CD14-positive monocyte (primary cell): Measurements from ENCODE around the gene LYL1. TPM values are rescaled to one million over a fixed set of nuclear protein-coding genes. Genes with fewer than 3 reads are reported as not detected.
A peak's percentile ranks its signal among the peaks of the same experiment; 100 is the strongest.

Experiments
- DNase-seq, 3 donors: peaks; one replicate each; pipeline ENCODE4 v3.0.0-alpha.2; 2011 to 2022
- H2AFZ ChIP-seq: 2 replicates; pipeline ENCODE4 v1.6.0; 2012; ENCODE audit warnings: mild to moderate bottlenecking, low read depth, low read length, inconsistent platforms; ENCODE audit not compliant: insufficient read depth, poor library complexity, severe bottlenecking
- H3K27ac ChIP-seq, 2 donors: 1 replicate in 1 of 2; 2 replicates in 1 of 2; pipeline ENCODE4 v1.5.1; 2012 to 2013; ENCODE audit warnings: low read length in 2 of 2, control low read depth in 1 of 2, inconsistent platforms in 1 of 2, low read depth in 1 of 2, mild to moderate bottlenecking in 1 of 2
- H3K27me3 ChIP-seq, 2 donors: one replicate each; pipeline versions ENCODE4 v1.6.0 to v1.6.1; 2011 to 2013; ENCODE audit warnings: low read length in 2 of 2; ENCODE audit not compliant: control insufficient read depth in 2 of 2, insufficient read depth in 2 of 2
- H3K36me3 ChIP-seq, 2 donors: replicated peaks in 1 of 2; 1 replicate in 1 of 2; 2 replicates in 1 of 2; pipeline versions ENCODE4 v1.5.1 to v1.6.1; 2012 to 2013; ENCODE audit warnings: low read length in 2 of 2, control low read depth in 1 of 2, inconsistent platforms in 1 of 2, mild to moderate bottlenecking in 1 of 2; ENCODE audit not compliant: insufficient read depth in 2 of 2, control insufficient read depth in 1 of 2
- H3K4me1 ChIP-seq, 2 donors: 1 replicate in 1 of 2; 2 replicates in 1 of 2; pipeline versions ENCODE4 v1.5.1 to v1.6.1; 2012 to 2013; ENCODE audit warnings: low read length in 2 of 2, control low read depth in 1 of 2, inconsistent platforms in 1 of 2, mild to moderate bottlenecking in 1 of 2, moderate library complexity in 1 of 2; ENCODE audit not compliant: insufficient read depth in 2 of 2, control insufficient read depth in 1 of 2
- H3K4me2 ChIP-seq: replicated peaks from 2 replicates; pipeline ENCODE3; 2012; ENCODE audit warnings: low read length, moderate library complexity, mild to moderate bottlenecking; ENCODE audit not compliant: poor library complexity, severe bottlenecking; ENCODE audit errors: extremely low read depth
- H3K4me3 ChIP-seq, 3 experiments: fragments of 200-600 bp in 1 of 3; sonication (generic) in 1 of 3; replicated peaks in 1 of 3; 1 replicate in 2 of 3; 2 replicates in 1 of 3; pipeline ENCODE4 v1.5.1; 2011 to 2013; ENCODE audit warnings: low read length in 3 of 3, mild to moderate bottlenecking in 3 of 3, control low read depth in 2 of 3, low read depth in 2 of 3, inconsistent platforms in 1 of 3, moderate library complexity in 1 of 3
- H3K79me2 ChIP-seq: 2 replicates; pipeline ENCODE4 v1.6.0; 2012; ENCODE audit warnings: mild to moderate bottlenecking, control low read depth, inconsistent platforms, low read length, moderate library complexity; ENCODE audit not compliant: insufficient read depth
- H3K9ac ChIP-seq: 2 replicates; pipeline ENCODE4 v1.6.0; 2017; ENCODE audit warnings: low read length, mild to moderate bottlenecking; ENCODE audit not compliant: insufficient read depth, poor library complexity, severe bottlenecking
- H3K9me3 ChIP-seq, 2 donors: replicated peaks in 1 of 2; 1 replicate in 1 of 2; 2 replicates in 1 of 2; pipeline versions ENCODE4 v1.5.1 to v1.6.1; 2012 to 2013; ENCODE audit warnings: low read length in 2 of 2, control low read depth in 1 of 2; ENCODE audit not compliant: control insufficient read depth in 1 of 2, insufficient read depth in 1 of 2
- H4K20me1 ChIP-seq: 2 replicates; pipeline ENCODE4 v1.6.0; 2012; ENCODE audit warnings: mild to moderate bottlenecking, low read length, control low read depth, moderate library complexity; ENCODE audit not compliant: insufficient read depth
- H3K27ac Mint-ChIP-seq, 7 donors: one replicate each; pipeline ENCODE4 v1.8.0; 2020; ENCODE audit warnings: mild to moderate bottlenecking in 7 of 7, mixed read lengths in 7 of 7, moderate library complexity in 6 of 7, inconsistent platforms in 2 of 7
- H3K27me3 Mint-ChIP-seq, 3 donors: one replicate each; pipeline ENCODE4 v1.8.0; 2021 to 2022; ENCODE audit warnings: low read depth in 3 of 3, mild to moderate bottlenecking in 3 of 3, mixed read lengths in 3 of 3, moderate library complexity in 3 of 3, inconsistent platforms in 1 of 3
- H3K36me3 Mint-ChIP-seq, 2 donors: one replicate each; pipeline ENCODE4 v1.8.0; 2020; ENCODE audit warnings: mixed read lengths in 2 of 2, inconsistent platforms in 1 of 2, mild to moderate bottlenecking in 1 of 2
- H3K4me1 Mint-ChIP-seq: one replicate; pipeline ENCODE4 v1.8.0; 2020; ENCODE audit warnings: mild to moderate bottlenecking, mixed read lengths
- H3K4me3 Mint-ChIP-seq, 2 donors: one replicate each; pipeline ENCODE4 v1.8.0; 2020; ENCODE audit warnings: mild to moderate bottlenecking in 2 of 2, mixed read lengths in 2 of 2, moderate library complexity in 1 of 2
- H3K9me3 Mint-ChIP-seq, 7 donors: one replicate each; pipeline ENCODE4 v1.8.0; 2020 to 2022; ENCODE audit warnings: mixed read lengths in 7 of 7, mild to moderate bottlenecking in 6 of 7, moderate library complexity in 6 of 7, inconsistent platforms in 2 of 7
- WGBS: methylation state at CpG from one replicate; pipeline ENCODE4 v1.1.5; 2013; ENCODE audit warnings: missing lambda C conversion rate; ENCODE audit not compliant: insufficient coverage; 5-methylcytosine and 5-hydroxymethylcytosine counted together
- intact Hi-C, 2 donors: fragments of 100-400 bp; cut with micrococcal nuclease; formaldehyde crosslinking; loops; one replicate each; pipeline versions ENCODE4 v1.15.0 to v1.15.1; 2023
- polyA plus RNA-seq, 3 donors: library from polyadenylated mRNA; depleted of rRNA in 1 of 3; unstranded in 2 of 3; stranded (reverse) in 1 of 3; fragments of 300-500 nt in 2 of 3; fragments of >200 nt in 1 of 3; fragmentation: Illumina TruSeq in 2 of 3; gene quantifications; 1 replicate in 2 of 3; 2 replicates in 1 of 3; pipeline ENCODE4 v1.2.3, GENCODE V29; 2012 to 2021
- TF ChIP-seq, protein P1 (sequence below): fragments of 200-600 bp; IDR thresholded peaks from one replicate; pipeline ENCODE4 v1.8.0; 2022; ENCODE audit warnings: antibody characterized with exemption, mild to moderate bottlenecking

The LYL1 gene
- polyA plus RNA-seq, 3 donors = 35.7 to 51.1 (median 37.1) TPM

DNA sequence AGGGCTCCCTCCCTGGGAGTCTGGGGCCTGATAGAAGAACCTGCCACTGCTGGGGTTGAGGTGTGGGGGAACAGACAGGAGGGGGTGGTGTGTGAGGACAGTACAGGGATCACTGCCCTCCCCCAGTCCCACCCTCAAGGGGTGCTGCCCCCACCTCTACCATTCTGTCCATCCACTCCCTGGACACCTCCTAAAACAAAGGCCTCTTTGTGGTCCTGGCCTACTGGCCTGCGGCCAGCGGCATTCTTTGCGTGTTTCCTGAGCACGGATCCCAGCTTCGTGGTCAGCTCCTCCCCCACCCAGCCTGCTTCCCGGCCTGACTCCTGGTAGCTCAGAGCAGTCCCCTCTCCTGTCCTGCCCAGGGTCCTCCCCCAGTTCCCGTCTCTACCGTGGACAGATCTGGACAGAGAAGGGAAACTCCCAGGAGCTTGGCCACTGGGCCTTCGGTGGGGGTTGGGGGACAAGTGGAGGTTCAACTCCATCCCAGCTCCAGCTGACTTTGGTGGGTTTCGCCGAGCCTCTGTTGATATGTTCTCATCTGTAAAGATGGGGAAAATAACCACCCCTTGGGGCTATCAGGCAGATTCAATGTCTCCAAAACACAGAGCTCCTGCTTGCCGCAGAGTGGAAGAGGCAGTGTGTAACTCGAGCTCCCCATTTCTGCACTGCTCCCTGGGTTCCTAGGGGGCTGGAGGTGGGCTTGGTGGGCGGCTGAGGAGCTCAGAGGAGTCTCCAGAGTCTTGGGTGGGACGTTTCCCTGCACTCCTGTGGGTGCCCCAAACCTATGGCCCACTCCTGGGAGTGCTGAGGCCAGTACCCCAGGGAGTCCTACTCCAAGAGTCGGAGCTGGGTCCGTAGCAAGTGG lies 48.7 kb downstream of the LYL1 start:
- H3K27me3 ChIP-seq = peaks cover 0 to 8% of the 10 kb centered on the region in 2 donors
- peaks cover 8 to 9% of the 10 kb centered on the region in 2 donors for H3K4me1 ChIP-seq
- DNase-seq = no peak
- intact Hi-C loops = no loop called here
- Mint-ChIP-seq H3K27ac (peak overlapping the region in 2 of 7 donors; percentile 18 to 32), H3K9me3 (peaks cover 0 to 4% (median 0%) of the 10 kb centered on the region in 7 donors), H3K36me3 (no peaks in the 10 kb centered on the region), H3K27me3 (peaks cover 18 to 32% (median 19%) of the 10 kb centered on the region in 3 donors), H3K4me3 (no peak overlapping the region), H3K4me1 (peaks cover 15% of the 10 kb centered on the region)
- TF ChIP-seq, protein P1, sequence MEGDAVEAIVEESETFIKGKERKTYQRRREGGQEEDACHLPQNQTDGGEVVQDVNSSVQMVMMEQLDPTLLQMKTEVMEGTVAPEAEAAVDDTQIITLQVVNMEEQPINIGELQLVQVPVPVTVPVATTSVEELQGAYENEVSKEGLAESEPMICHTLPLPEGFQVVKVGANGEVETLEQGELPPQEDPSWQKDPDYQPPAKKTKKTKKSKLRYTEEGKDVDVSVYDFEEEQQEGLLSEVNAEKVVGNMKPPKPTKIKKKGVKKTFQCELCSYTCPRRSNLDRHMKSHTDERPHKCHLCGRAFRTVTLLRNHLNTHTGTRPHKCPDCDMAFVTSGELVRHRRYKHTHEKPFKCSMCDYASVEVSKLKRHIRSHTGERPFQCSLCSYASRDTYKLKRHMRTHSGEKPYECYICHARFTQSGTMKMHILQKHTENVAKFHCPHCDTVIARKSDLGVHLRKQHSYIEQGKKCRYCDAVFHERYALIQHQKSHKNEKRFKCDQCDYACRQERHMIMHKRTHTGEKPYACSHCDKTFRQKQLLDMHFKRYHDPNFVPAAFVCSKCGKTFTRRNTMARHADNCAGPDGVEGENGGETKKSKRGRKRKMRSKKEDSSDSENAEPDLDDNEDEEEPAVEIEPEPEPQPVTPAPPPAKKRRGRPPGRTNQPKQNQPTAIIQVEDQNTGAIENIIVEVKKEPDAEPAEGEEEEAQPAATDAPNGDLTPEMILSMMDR = no peak
- peaks cover 13% of the 10 kb centered on the region for H4K20me1 ChIP-seq
- H3K4me2 ChIP-seq = no peak overlapping the region
- no peak overlapping the region for H2AFZ ChIP-seq
- WGBS = 90% methylated on average over 6 of the region's 17 CpGs
- no peaks in the 10 kb centered on the region for H3K36me3 ChIP-seq
- no peaks in the 10 kb centered on the region for H3K79me2 ChIP-seq
- no peak overlapping the region for H3K9ac ChIP-seq
- no peaks in the 10 kb centered on the region for H3K9me3 ChIP-seq
- H3K27ac ChIP-seq = no peak overlapping the region
- no peak overlapping the region for H3K4me3 ChIP-seq

DNA sequence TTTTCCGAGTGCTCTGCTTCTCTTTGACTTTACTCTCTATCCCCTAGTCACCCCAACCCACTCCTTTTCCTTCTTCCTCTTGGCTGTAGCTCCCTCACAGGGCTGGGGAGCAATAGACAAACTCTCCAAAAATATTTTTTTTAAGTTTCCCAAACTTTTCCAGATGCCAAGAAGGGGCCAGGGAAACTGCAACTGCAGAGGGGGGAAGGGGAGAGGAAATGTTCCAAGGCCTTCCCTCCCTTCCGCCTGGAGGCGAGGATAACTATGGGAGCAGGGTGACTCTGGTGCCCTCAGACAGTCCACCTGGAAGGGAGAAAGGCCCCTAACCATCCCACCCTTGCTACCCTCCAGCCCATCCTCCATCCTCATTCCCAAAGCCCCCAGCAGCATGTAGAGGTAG lies 49.4 kb downstream of the LYL1 start:
- WGBS = no CpG with 5 or more reads among the region's 3 CpGs
- H3K36me3 Mint-ChIP-seq = no peaks in the 10 kb centered on the region
- DNase-seq = no peak
- H3K4me1 Mint-ChIP-seq = peaks cover 15% of the 10 kb centered on the region
- Histone ChIP-seq H3K36me3 (no peaks in the 10 kb centered on the region), H2AFZ (no peak overlapping the region), H3K79me2 (no peaks in the 10 kb centered on the region), H3K9me3 (no peaks in the 10 kb centered on the region), H3K4me2 (no peak overlapping the region), H4K20me1 (peaks cover 13% of the 10 kb centered on the region), H3K4me3 (no peak overlapping the region), H3K9ac (no peak overlapping the region), H3K27me3 (peaks cover 0 to 8% of the 10 kb centered on the region in 2 donors), H3K27ac (no peak overlapping the region), H3K4me1 (peaks cover 8 to 9% of the 10 kb centered on the region in 2 donors)
- peaks cover 0 to 4% (median 0%) of the 10 kb centered on the region in 7 donors for H3K9me3 Mint-ChIP-seq
- intact Hi-C loops = no loop called here
- H3K27me3 Mint-ChIP-seq = peaks cover 18 to 32% (median 19%) of the 10 kb centered on the region in 3 donors
- no peak overlapping the region for H3K4me3 Mint-ChIP-seq
- H3K27ac Mint-ChIP-seq = peak overlapping the region in 1 of 7 donors; percentile 32
- TF ChIP-seq, protein P1 = no peak
